Esophagus squamous epithelium (tissue), 4 donors: Measurements from ENCODE around the gene SEC23B.

ENCODE experiments used
- POLR2A ChIP-seq, 4 donors: fragments of 450-650 bp; IDR thresholded peaks; one replicate each; pipeline ENCODE4 v1.6.1; 2017; ENCODE audit warnings: antibody characterized with exemption in 4 of 4, mild to moderate bottlenecking in 4 of 4, moderate library complexity in 3 of 4
- TF ChIP-seq, protein P1 (sequence below), 6 experiments: fragments of 450-650 bp in 4 of 6; fragments of 200-600 bp in 2 of 6; sonication (generic) in 2 of 6; IDR thresholded peaks; one replicate each; pipeline ENCODE4 v1.5.1; 2016 to 2019; ENCODE audit warnings: antibody characterized with exemption in 6 of 6, mild to moderate bottlenecking in 4 of 6, moderate library complexity in 4 of 6

DNA sequence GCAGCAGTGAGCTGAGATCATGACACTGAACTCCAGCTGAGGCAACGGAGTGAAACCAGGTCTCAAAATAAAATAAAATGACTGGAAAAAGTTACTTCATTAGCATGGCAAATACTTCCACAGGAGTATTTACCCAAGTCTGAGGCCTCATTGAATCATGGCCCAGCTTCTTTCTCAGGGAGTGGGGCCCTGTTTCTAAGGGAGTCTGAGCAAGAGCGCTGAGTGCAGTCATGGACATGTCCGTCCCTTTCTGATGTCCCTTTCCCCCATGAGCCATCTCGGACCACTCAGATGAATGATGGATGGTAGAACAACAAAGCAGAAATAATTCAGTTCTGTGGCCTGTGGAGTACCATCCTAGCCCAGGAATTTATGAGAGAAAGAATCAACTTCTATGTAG is 72.3 kb downstream of the SEC23B start:
- TF ChIP-seq POLR2A (IDR thresholded peaks at IDR 0.05): no peak
- TF ChIP-seq, protein P1, sequence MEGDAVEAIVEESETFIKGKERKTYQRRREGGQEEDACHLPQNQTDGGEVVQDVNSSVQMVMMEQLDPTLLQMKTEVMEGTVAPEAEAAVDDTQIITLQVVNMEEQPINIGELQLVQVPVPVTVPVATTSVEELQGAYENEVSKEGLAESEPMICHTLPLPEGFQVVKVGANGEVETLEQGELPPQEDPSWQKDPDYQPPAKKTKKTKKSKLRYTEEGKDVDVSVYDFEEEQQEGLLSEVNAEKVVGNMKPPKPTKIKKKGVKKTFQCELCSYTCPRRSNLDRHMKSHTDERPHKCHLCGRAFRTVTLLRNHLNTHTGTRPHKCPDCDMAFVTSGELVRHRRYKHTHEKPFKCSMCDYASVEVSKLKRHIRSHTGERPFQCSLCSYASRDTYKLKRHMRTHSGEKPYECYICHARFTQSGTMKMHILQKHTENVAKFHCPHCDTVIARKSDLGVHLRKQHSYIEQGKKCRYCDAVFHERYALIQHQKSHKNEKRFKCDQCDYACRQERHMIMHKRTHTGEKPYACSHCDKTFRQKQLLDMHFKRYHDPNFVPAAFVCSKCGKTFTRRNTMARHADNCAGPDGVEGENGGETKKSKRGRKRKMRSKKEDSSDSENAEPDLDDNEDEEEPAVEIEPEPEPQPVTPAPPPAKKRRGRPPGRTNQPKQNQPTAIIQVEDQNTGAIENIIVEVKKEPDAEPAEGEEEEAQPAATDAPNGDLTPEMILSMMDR (IDR thresholded peaks at IDR 0.05): no peak
